Frontal cortex (tissue), 4 donors: ENCODE results near the gene PTMS. TPM values are rescaled to one million over a fixed set of nuclear protein-coding genes. Genes with fewer than 3 reads are reported as not detected.
"Not testable (repeated sequence)": the region's sequence is repeated elsewhere in the genome, so short reads cannot be mapped to it uniquely, and the experiment has no call there.

Experiments
- DNase-seq, 2 donors: peaks; one replicate each; pipeline ENCODE4 v3.0.0; 2012; ENCODE audit warnings: low spot score in 2 of 2
- FAIRE-seq: peaks from 2 replicates; lab custom pipeline; 2012; peaks lifted over from hg19 to GRCh38; lab: Jason Lieb, UNC
- total RNA-seq: library from RNA; depleted of rRNA; stranded (reverse); fragments of >200 nt; gene quantifications from one replicate; pipeline ENCODE4 v1.2.3, GENCODE V29; 2014
- donor health status: control.
- donor health status: control.
- donor health status: control.

The PTMS gene
- 47.7 TPM for total RNA-seq

DNA sequence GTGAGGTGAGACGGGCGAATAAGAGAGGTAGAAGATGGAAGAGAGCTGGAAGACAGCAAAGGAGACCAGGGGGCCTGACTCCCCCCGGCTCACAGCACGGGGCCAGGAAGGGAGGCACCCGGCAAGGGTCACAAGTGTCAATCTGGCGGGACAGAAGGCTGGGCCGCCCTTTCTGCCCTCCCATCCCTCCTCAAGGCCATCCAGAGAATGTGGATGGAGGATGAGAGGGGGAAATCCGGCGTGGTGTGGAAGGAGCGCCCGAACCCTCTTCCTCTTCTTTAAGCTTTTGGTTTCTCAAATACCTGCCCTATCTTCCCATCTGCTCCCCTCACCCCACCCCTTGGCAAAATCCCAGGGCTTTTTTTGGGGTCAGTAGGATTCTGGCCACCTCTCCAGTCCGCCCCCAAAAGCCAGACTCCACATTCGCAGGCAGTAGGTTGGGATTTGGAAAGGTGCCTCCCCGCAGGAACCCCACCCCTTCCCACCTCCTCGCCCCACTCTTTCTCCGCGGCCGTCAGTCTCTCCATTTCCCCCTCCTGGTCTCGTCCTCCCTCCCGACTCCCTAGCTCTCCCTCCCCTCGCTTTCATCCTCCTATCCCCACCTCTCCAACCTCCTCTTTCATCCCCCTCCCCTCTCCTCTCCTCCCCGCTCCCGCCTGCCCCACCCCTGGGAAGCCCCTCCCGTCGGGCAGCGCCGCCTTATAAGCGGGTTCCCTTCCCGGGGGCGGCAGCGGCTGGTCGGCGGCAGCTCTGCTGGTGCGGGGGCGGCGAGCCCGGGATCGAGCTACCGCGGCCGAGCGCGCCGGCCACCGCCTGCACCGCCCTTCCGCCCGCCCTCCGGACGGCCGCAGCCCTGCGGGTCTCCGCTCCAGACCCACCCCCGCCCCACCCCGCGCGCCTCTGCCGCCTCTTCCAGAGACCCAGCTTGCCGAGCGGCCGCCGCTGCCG lies at the start of gene PTMS:
TSS of gene PTMS (plus strand) at position 730 of the 948 bp plus-strand sequence. CDS start 343 bp downstream, outside the sequence.
- DNase-seq (peak; percentile 78 to 79), FAIRE-seq (no peak)

DNA sequence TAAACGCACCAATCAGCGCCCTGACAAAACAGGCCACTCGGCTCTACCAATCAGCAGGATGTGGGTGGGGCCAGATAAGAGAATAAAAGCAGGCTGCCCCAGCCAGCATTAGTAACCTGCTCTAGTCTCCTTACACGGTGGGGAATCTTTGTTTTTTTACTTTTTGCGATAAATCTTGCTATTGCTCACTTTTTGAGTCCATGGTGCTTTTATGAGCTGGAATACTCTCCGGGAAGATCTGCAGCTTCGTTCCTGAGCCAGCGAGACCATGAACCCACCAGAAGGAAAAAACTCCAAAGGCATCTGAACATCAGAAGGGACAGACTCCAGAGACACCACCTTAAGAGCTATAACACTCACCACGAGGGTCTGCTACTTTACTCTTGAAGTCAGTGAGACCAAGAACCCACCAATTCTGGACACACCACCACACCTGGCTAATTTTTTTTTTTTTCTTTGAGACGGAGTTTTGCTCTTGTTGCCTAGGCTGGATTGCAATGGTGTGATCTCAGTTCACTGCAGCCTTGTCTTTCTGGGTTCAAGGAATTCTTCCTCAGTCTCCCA lies 49.2 kb upstream of the PTMS start:
- FAIRE-seq = no peak
- no peak for DNase-seq

- DNase-seq = no peak
- FAIRE-seq = no peak
Observed at GRCh38 chr12:6722863-6723262, 43.3 kb upstream of the PTMS start.

DNA sequence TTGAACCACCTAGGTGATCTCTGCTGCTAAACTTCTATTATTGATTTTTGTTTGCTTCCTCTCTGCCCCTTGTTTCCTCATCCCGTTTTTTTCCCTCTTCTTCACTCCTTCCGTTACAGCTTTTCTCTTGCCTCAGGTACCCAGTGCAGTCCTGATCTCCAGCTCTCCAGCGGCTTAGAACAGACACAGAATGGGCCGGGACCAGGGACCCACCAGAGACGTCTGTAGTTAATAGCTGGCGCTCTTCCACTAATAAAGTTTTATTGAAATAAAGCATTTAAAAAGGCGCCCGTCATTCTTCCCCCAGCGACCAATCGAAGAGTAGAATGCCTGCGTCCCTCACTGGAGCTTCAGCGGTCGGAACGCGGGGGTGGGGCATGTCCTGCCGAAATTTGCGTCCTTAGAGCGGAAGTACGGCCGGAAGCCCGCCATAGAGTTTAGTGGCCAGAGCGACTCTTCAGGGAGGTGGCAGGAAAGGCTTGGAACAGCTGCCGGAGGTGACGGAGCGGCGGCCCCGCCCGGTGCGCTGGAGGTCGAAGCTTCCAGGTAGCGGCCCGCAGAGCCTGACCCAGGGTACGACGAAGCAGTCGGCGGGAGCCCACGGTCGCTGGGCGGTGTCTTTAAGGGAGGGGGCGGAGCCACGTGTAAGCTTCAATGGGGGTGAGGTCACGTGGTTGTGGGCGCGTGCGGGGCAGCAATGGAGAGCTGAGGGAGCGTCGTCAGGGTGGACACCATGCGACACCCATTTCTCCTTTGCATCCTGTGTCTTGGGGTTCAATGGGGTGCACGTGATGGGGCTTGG lies 42.4 kb upstream of the PTMS start, which contains the start of gene COPS7A:
TSS of gene COPS7A (plus strand) at position 440 of the 802 bp plus-strand sequence. CDS start 611 bp downstream, outside the sequence.
- FAIRE-seq (peak; percentile 54), DNase-seq (peak; percentile 92 to 95)

DNA sequence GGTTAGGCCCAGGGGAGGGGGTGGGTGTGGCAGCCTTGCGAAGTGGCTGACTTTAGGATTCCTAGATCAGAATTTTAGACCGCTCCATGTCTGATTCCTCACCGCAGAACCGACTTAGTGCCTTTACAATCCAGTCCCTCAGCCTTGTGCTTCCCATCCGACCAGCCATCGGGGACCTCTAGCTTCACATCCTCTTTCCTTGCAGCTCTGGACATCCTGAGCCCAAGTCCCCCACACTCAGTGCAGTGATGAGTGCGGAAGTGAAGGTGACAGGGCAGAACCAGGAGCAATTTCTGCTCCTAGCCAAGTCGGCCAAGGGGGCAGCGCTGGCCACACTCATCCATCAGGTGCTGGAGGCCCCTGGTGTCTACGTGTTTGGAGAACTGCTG lies 41.8 kb upstream of the PTMS start:
- FAIRE-seq = no peak
- no peak for DNase-seq

GRCh38 chr12:6725350-6725749 lies 40.8 kb upstream of the PTMS start:
- DNase-seq = no peak
- FAIRE-seq = no peak

DNA sequence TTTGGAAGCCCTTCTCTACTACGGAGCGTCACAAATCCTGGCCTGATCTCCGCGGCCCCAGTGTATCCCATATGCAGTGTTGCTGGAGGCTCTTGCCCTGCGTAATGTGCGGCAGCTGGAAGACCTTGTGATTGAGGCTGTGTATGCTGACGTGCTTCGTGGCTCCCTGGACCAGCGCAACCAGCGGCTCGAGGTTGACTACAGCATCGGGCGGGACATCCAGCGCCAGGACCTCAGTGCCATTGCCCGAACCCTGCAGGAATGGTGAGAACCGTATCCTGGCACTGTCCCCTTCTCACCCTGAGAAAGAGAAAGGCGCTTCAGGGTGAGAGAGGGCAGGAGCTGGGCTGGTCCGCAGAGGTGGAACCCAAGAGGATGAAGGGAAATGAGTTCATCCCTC lies 37.0 kb upstream of the PTMS start:
- DNase-seq = no peak
- no peak for FAIRE-seq

DNA sequence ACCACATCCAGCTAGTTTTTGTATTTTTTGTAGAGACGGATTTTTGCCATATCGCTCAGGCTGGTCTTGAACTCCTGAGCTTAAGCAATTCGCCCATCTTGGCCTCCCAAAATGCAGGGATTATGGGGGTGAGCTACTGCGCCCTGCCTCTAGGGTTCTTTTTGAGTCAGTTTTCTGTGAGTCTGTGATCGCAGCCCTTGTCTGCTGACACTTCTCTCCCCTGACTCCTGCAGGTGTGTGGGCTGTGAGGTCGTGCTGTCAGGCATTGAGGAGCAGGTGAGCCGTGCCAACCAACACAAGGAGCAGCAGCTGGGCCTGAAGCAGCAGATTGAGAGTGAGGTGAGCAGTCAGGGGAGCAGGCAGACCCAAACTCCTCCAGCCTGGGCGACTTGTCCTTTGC lies 36.0 kb upstream of the PTMS start:
- DNase-seq (no peak), FAIRE-seq (no peak)

- FAIRE-seq (no peak), DNase-seq (no peak)
Observed at GRCh38 chr12:6734506-6735387, 31.4 kb upstream of the PTMS start.

GRCh38 chr12:6735448-6736191 lies 30.5 kb upstream of the PTMS start:
- FAIRE-seq = no peak

GRCh38 chr12:6736754-6737153 lies 29.4 kb upstream of the PTMS start:
- FAIRE-seq (no peak), DNase-seq (no peak)

More at GRCh38 chr12:6735448-6736191, 30.5 kb upstream of the PTMS start:
- peak in 1 of 2 donors; percentile 71 for DNase-seq

DNA sequence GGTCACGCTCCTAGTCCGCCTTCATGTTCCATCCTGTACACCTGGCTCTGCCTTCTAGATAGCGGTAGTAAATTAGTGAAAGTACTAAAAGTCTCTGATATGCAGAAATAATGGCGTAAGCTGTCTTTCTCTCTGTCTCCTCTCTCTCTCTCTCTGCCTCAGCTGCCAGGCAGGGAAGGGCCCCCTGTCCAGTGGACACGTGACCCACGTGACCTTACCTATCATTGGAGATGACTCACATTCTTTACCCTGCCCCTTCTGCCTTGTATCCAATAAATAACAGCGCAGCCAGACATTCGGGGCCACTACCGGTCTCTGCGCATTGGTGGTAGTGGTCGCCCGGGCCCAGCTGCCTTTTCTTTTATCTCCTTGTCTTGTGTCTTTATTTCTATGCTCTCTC lies 24.1 kb upstream of the PTMS start:
- DNase-seq, FAIRE-seq: not testable (repeated sequence)

DNA sequence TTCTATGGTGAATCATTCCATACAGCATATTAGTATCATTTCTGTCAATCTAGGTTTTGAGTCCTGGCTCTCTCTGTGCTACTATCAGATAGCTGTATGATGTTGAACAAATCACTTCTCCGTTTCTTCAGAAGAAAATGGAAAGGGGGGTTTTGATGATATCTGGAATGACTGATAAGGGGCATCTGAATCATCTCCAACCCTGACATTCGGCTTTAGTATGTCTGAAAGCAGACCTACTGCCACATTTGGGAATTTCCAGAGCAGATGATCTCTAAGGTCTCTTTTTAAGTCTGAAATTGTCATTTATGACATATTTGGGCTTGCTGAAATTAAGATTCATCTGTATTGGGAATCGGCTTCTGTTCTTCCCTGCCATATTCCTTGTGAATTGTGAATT lies 23.3 kb upstream of the PTMS start:
- FAIRE-seq = no peak

DNA sequence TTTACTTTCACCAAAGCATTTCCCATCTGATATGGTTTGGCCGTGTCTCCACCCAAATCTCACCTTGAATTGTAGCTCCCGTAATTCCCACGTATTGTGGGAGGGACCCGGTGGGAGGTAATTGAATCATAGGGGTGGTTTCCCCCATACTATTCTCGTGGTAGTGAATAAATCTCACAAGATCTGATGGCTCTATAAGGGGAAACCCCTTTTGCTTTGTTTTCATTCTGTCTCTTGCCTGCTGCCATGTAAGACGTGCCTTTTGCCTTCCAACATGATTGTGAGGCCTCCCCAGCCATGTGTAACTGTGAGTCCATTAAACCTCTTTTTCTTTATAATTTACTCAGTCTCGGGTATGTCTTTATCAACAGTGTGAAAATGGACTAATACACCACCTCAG lies 22.9 kb upstream of the PTMS start:
- not testable (repeated sequence) for FAIRE-seq, DNase-seq

More for the DNA sequence above, 23.3 kb upstream of the PTMS start:
- DNase-seq = no peak

GRCh38 chr12:6745741-6746525 lies 20.2 kb upstream of the PTMS start:
- DNase-seq (no peak), FAIRE-seq (no peak)

GRCh38 chr12:6747216-6747615 lies 18.9 kb upstream of the PTMS start:
- DNase-seq (no peak), FAIRE-seq (no peak)

DNA sequence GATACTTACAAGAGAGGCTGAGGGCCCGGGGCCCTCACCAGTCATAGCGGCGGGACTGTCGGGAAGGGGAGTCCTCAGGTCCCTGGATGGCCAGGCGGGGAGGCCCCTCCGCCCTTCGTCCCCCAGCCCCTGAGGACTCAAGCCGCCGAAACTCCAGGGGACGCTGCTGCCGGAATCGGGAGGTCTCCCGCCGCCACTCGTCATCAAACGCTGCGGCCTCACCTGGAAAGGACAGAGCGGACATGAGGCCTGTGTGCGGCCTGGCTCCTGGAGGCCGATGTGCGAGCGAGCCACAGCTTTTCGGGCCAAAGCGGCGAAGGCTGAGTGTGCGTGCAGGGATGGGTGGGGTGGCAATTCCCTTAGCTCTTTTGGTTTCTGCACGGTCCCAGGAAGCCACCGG lies 17.4 kb upstream of the PTMS start:
- no peak for DNase-seq
- no peak for FAIRE-seq

- DNase-seq (no peak), FAIRE-seq (no peak)
Observed at GRCh38 chr12:6750506-6750905, 15.7 kb upstream of the PTMS start.
